ENCODE data around the gene RIN2. TPM values are rescaled to one million over a fixed set of nuclear protein-coding genes. Genes with fewer than 3 reads are reported as not detected.

Gene RIN2
- total and polyA plus RNA-seq, 2 of the 13 experiments (the other 11 are each of a cell fraction or from before 2014, with no cell fraction given) = 2.5 to 5.1 TPM

GRCh38 chr20:19757487-19758132 lies 448 bp upstream of the RIN2 start (continued):
- TF ChIP-seq HNF1B (CRISPR knock-in tag; IDR thresholded peaks at IDR 0.05) = peak; percentile 62
- no peak for TF ChIP-seq ZNF570 (CRISPR knock-in tag; IDR thresholded peaks at IDR 0.05; ENCODE audit: borderline replicate concordance)
- TF ChIP-seq RBFOX2 (IDR thresholded peaks at IDR 0.05; ENCODE audit: low read depth, low read length) = peak; percentile 59
- no peak for TF ChIP-seq ZNF431 (CRISPR knock-in tag; IDR thresholded peaks at IDR 0.05; ENCODE audit: borderline replicate concordance, low read depth)
- no peak for TF ChIP-seq KAT2B (IDR thresholded peaks at IDR 0.05; ENCODE audit: borderline replicate concordance, low read depth, low read length)
- TF ChIP-seq DBP (CRISPR knock-in tag; IDR thresholded peaks at IDR 0.05; ENCODE audit: not compliant biosample characterization) = peak; percentile 18
- TF ChIP-seq, protein P1, sequence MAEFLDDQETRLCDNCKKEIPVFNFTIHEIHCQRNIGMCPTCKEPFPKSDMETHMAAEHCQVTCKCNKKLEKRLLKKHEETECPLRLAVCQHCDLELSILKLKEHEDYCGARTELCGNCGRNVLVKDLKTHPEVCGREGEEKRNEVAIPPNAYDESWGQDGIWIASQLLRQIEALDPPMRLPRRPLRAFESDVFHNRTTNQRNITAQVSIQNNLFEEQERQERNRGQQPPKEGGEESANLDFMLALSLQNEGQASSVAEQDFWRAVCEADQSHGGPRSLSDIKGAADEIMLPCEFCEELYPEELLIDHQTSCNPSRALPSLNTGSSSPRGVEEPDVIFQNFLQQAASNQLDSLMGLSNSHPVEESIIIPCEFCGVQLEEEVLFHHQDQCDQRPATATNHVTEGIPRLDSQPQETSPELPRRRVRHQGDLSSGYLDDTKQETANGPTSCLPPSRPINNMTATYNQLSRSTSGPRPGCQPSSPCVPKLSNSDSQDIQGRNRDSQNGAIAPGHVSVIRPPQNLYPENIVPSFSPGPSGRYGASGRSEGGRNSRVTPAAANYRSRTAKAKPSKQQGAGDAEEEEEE (CRISPR knock-in tag; IDR thresholded peaks at IDR 0.05; ENCODE audit: borderline replicate concordance) = 0 out of 2 replicates have a peak, but pooled peaks have one; percentile 46
- peak; percentile 16; the same call in 1 of the 2 replicates for TF ChIP-seq SRY (CRISPR knock-in tag; IDR thresholded peaks at IDR 0.05)
- TF ChIP-seq ZNF556 (CRISPR knock-in tag; IDR thresholded peaks at IDR 0.05; ENCODE audit: borderline replicate concordance) = peak; percentile 48; the same call in 1 of the 2 replicates
- TF ChIP-seq, protein P2, sequence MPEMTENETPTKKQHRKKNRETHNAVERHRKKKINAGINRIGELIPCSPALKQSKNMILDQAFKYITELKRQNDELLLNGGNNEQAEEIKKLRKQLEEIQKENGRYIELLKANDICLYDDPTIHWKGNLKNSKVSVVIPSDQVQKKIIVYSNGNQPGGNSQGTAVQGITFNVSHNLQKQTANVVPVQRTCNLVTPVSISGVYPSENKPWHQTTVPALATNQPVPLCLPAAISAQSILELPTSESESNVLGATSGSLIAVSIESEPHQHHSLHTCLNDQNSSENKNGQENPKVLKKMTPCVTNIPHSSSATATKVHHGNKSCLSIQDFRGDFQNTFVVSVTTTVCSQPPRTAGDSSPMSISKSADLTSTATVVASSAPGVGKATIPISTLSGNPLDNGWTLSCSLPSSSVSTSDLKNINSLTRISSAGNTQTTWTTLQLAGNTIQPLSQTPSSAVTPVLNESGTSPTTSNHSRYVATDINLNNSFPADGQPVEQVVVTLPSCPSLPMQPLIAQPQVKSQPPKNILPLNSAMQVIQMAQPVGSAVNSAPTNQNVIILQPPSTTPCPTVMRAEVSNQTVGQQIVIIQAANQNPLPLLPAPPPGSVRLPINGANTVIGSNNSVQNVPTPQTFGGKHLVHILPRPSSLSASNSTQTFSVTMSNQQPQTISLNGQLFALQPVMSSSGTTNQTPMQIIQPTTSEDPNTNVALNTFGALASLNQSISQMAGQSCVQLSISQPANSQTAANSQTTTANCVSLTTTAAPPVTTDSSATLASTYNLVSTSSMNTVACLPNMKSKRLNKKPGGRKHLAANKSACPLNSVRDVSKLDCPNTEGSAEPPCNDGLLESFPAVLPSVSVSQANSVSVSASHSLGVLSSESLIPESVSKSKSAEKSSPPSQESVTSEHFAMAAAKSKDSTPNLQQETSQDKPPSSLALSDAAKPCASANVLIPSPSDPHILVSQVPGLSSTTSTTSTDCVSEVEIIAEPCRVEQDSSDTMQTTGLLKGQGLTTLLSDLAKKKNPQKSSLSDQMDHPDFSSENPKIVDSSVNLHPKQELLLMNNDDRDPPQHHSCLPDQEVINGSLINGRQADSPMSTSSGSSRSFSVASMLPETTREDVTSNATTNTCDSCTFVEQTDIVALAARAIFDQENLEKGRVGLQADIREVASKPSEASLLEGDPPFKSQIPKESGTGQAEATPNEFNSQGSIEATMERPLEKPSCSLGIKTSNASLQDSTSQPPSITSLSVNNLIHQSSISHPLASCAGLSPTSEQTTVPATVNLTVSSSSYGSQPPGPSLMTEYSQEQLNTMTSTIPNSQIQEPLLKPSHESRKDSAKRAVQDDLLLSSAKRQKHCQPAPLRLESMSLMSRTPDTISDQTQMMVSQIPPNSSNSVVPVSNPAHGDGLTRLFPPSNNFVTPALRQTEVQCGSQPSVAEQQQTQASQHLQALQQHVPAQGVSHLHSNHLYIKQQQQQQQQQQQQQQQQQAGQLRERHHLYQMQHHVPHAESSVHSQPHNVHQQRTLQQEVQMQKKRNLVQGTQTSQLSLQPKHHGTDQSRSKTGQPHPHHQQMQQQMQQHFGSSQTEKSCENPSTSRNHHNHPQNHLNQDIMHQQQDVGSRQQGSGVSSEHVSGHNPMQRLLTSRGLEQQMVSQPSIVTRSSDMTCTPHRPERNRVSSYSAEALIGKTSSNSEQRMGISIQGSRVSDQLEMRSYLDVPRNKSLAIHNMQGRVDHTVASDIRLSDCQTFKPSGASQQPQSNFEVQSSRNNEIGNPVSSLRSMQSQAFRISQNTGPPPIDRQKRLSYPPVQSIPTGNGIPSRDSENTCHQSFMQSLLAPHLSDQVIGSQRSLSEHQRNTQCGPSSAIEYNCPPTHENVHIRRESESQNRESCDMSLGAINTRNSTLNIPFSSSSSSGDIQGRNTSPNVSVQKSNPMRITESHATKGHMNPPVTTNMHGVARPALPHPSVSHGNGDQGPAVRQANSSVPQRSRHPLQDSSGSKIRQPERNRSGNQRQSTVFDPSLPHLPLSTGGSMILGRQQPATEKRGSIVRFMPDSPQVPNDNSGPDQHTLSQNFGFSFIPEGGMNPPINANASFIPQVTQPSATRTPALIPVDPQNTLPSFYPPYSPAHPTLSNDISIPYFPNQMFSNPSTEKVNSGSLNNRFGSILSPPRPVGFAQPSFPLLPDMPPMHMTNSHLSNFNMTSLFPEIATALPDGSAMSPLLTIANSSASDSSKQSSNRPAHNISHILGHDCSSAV (CRISPR knock-in tag; IDR thresholded peaks at IDR 0.05; ENCODE audit: borderline replicate concordance) = no peak
- no peak; the same call in 1 of the 2 replicates for TF ChIP-seq ZBTB8A (CRISPR knock-in tag; IDR thresholded peaks at IDR 0.05; ENCODE audit: borderline replicate concordance, low read depth)
- TF ChIP-seq ZNF317 (CRISPR knock-in tag; IDR thresholded peaks at IDR 0.05) = peak; percentile 84
- TF ChIP-seq ZNF329 (CRISPR knock-in tag; IDR thresholded peaks at IDR 0.05; ENCODE audit: low read depth) = no peak
- no peak for TF ChIP-seq THYN1 (CRISPR knock-in tag; IDR thresholded peaks at IDR 0.05; ENCODE audit: borderline replicate concordance, low read depth)

Measured in HepG2 (cell line).